ENCODE measurements around the gene TCF7L1. TPM values are rescaled to one million over a fixed set of nuclear protein-coding genes. Genes with fewer than 3 reads are reported as not detected.
"Not testable (repeated sequence)": the region's sequence is repeated elsewhere in the genome, so short reads cannot be mapped to it uniquely, and the experiment has no call there.

TCF7L1 gene
- total RNA-seq, 1 experiment from 2014 or later = not detected

GRCh38 chr2:85183076-85183475 lies 49.9 kb downstream of the TCF7L1 start:
- DNase-seq (ENCODE audit: low read depth) = no peak

GRCh38 chr2:85183479-85183878 lies 50.3 kb downstream of the TCF7L1 start:
- DNase-seq (ENCODE audit: low read depth) = no peak

DNA sequence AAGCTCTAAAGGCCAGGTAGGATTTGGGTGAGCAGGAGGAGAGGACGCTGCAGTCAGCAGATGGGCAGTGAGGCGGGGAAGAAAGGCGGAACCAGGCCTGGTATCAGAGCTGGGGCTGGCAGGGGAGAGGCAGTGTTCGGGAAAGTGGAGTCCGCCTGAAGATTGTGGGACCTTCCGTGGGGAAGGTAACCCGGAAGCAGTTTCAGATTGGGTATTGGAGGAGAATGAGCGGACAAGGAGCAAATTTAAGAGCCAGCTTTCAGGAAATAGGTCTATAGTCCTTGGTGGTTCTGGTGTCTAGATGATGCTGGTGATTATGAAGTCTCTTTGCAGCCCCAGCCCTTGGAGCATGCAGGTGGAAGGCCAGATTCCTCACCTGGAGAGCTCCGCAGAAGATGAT lies 51.0 kb downstream of the TCF7L1 start:
- no peak for DNase-seq (ENCODE audit: low read depth)

- DNase-seq (ENCODE audit: low read depth) = no peak
Measured at GRCh38 chr2:85184990-85185389, 51.8 kb downstream of the TCF7L1 start.

DNA sequence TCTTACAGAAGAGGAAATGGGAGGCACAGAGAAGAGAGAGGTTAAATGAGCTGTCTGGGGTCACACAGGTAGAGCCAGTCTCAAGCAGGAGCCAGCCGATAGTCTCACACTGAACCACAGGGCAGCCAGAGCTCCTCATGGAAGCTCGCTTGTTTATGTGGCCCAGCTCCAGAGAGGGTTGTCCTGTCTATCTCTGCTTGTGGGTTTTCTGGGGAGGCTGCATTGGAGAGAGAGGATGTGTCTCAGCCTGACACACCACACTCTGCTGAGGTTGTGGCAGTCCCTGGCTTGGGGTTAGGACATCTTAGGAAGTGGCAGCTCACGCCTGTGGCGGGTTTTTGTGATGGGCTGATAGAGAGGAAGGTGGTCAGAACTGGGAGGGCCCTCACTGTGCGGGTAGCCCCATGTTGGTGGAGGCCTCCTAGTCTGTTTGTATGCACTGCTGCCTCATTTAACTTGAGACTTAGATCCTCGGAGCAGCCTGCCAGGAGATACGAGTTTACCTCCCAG lies 52.3 kb downstream of the TCF7L1 start:
- DNase-seq (ENCODE audit: low read depth) = no peak

DNA sequence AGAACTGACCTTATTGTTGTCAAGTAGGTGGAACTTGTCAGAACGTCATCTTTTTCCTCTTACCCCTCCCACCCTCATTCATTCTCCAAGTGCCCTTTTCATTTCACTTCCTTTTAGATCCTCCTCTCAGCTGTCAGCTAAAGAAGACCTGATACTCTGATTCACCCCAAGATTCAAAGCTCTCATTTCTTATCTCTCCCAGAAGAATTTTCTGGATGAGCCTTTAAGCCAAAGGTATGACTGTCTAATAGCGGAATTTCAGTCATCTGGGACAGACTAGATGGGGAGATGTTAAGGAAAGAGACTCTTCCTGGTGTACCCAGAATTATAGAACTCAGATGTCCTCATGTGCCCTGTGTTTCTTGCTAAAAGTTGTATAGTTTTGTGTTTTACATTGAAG lies 53.9 kb downstream of the TCF7L1 start:
- DNase-seq (ENCODE audit: low read depth) = no peak

DNA sequence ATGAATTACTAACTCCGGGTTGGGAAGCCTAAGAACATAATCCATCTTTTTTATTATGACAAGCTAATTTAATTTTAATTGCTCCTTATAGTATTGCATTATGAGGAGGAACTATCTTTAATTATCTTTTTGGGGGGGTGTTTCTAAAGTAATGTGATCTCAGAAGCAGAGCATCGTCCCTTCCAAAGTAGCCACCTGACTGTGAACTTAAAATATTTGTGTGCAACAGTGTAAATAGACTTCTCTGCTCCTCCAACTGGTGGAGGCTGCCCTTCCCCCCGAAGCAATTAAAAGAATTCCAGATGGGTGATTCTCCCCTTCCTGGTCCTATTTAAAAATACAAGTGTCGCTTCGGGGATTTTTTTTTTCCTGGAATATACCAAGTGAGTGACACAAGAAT lies 55.7 kb downstream of the TCF7L1 start:
- peak; percentile 13 for DNase-seq (ENCODE audit: low read depth)

- DNase-seq (ENCODE audit: low read depth) = no peak
Measured at GRCh38 chr2:85189606-85190270, 56.5 kb downstream of the TCF7L1 start.

DNA sequence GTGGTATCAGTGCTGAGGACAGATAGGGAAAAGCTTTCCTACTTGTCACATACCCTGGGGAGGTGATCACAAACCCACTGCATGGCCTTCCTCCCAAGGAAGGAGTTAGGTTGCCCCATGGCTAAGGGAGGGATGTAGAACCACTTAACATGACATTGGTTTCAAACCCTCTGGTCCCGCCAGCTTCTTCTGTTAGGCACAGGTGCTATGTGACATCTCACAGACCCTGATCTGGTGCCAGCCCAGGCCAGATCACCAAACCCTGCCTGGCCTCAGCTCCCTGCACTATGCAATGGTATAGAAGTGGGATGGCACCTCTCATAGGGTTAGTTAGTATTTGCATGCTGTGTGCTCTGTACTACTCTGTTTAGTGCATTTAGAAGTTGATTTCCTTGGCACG lies 58.0 kb downstream of the TCF7L1 start:
- DNase-seq (ENCODE audit: low read depth) = no peak

DNA sequence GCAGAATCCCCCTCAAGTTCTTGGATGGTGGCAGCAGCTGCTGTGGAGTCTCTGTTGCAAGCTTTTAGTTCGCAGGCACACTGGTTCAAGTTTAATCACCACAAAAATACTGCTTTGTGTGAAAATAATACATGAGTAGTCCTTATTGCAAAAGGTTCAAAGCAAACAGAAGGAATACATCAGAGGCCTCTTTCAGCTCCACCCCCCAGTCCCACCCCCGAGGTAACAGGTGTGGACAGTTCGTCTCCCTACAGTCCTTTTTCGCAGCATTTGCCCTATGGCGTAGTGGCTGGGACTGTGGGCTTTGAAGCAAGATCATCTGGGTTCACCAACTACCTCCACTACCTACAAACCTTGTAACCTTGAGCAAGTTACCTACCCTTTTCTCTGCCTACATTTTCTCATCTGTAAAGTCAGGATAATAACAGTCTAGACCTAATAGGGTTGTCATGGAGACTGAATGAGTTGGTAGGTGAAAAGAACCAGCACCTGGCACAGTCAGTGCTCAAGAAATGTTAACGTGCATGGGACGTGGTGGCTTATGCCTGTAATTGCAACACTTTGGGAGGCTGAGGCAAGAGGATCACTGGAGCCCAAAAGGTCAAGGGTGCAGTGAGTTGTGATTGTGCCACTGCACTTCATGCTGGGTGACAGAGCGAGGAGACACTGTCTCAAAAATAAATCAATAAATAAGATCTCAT lies 61.7 kb downstream of the TCF7L1 start:
- no peak for DNase-seq (ENCODE audit: low read depth)

GRCh38 chr2:85195956-85196355 lies 62.8 kb downstream of the TCF7L1 start:
- DNase-seq (ENCODE audit: low read depth) = no peak

GRCh38 chr2:85199698-85200097 lies 66.5 kb downstream of the TCF7L1 start:
- DNase-seq (ENCODE audit: low read depth) = no peak

DNA sequence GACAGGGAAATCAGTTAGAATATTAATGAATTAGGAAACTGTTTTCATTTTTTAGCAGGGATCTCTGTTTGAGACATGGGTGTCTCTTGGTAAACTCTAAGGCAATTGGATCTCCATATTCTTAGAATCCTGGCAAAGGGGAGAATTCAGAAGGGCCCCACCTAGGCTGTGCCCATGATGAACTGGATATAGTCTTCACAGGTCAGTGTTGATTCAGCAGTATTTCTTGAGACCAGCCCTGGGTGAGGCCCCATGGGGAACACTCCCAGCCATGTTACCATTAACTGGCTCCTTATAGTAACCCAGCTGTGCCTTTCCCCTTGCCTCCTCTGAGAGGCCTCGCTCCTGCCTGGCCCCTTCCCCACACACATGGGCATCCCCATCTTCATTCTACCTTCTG lies 76.7 kb downstream of the TCF7L1 start:
- no peak for DNase-seq (ENCODE audit: low read depth)

- no peak for DNase-seq (ENCODE audit: low read depth)
Measured at GRCh38 chr2:85210511-85210910, 77.3 kb downstream of the TCF7L1 start.

DNA sequence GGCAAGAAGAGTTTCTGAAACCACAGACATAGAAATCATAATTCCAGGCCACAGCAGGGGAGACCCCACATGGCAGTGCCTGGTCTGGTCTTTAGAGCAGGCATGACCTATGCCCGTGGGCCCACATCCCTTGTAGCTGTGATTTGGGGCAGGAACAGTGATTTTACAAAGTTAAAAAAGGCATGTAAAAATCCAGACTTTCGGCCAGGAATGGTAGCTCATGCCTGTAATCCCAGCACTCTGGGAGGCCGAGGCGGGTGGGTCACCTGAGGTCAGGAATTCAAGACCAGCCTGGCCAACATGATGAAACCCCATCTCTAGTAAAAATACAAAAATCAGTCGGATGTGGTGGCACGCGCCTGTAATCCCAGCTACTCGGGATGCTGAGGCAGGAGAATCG lies 78.4 kb downstream of the TCF7L1 start:
- DNase-seq (ENCODE audit: low read depth) = not testable (repeated sequence)

- no peak for DNase-seq (ENCODE audit: low read depth)
Measured at GRCh38 chr2:85212841-85213240, 79.6 kb downstream of the TCF7L1 start.

DNA sequence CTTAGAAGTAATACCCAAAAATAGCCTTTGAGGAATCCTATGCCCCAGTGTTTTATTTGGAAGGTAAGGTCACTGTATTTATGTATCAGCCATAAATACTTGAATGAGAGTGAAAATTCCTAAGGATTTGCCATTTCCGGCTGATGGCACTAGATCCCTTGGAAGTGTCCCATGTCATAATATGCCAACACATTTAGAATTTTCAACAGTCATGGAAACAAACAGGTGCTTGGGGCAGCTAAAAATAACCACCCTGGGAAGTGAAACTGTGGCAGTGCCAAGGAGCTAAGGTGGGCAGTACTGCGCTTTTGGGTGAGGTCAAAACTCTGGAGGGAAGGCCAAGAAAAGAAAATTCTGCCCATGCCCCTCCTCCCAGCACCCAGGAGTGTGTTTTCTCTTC lies 80.2 kb downstream of the TCF7L1 start:
- no peak for DNase-seq (ENCODE audit: low read depth)

DNA sequence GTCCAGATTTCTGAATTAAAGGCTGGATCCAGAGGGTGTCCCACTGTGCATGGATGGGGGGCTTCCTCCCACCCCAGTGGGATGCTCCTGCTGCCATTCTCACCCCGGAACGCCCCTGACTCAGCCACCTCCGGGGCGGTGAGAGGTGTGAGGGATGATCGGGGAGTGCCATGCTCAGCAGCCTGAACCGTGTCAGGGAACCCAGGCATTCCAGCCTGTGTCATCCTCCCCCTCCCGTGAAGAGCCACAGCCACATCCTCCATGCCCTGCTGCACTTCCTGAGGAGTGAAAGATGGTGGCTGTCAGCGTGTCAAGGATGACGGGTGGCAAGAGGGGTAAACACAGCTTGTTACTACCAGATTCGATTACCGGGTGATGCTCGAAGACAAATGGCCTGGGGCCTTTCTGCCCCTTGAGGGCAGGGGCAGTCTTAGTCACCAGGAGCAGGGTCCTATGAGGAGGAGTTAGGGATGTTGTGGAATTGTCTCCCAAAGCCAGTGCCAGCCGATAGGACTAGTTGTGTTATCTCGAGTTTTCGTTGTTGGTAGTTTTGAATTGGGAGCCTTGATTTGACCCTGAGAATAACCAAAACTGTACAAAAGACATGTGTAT lies 80.8 kb downstream of the TCF7L1 start:
- no peak for DNase-seq (ENCODE audit: low read depth)

GRCh38 chr2:85215081-85215447 lies 81.9 kb downstream of the TCF7L1 start:
- DNase-seq (ENCODE audit: low read depth) = no peak

DNA sequence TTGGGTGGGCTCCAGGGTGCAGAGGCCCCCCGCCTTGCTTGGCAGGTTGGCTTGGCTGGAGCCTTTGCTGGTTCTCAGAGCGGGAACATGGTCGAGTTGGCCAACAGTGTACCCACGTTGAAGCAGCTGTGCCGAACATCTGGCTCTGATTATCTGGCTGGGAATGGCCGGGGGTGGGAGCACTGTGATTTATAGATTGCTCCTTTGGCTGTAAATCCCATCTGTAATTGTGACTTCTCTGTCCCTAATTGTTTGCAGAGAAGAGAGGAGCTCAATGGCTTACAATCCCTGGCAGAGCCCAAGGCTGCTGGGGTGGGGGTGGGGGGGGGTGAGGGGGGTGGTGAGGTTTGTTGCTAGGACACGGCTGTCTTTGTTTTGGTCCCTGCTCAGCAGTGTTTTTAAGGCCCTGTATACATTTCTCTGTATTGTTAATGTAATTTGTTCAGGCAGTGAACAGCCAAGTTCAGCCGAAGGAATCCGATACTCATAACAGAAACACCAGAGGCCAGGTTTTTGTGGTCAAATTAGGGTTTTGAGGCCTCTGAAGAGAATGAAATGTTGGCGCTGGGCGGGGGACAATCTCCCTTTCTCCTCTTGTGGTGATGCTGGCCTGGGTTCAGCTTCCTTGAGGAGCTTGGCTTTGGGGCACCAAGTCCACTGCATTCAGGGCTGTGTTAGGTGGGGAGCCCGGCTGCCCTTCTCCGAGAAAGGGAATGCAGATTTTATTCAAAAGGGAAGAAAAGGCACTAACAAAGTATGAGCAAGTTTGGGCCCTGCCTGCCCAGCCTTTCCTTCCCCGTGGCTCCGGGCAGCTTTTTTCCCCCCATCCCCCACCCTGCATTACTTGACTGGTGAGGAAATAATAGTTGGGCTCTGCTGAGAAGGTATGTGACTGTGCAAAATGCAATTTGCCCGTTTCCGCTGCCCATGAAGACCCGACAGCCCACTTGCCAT lies 82.5 kb downstream of the TCF7L1 start:
- DNase-seq (ENCODE audit: low read depth) = peak; percentile 84

GRCh38 chr2:85216927-85217326 lies 83.7 kb downstream of the TCF7L1 start:
- peak; percentile 8 for DNase-seq (ENCODE audit: low read depth)
